ENCODE results near the gene RETREG3.
"Not testable (repeated sequence)": the region's sequence is repeated elsewhere in the genome, so short reads cannot be mapped to it uniquely, and the experiment has no call there.

Gene RETREG3

GRCh38 chr17:42548993-42549755 is 60.0 kb downstream of the RETREG3 start:
- no peak for DNase-seq

- DNase-seq, result no peak
Measured at GRCh38 chr17:42548070-42548837, 60.9 kb downstream of the RETREG3 start.

GRCh38 chr17:42547698-42548069 is 61.5 kb downstream of the RETREG3 start:
- no peak for DNase-seq

- no peak for DNase-seq
Measured at GRCh38 chr17:42547001-42547461, 62.1 kb downstream of the RETREG3 start.

GRCh38 chr17:42545755-42546505 is 63.2 kb downstream of the RETREG3 start:
- DNase-seq, result not testable (repeated sequence)

GRCh38 chr17:42544874-42545283 is 64.3 kb downstream of the RETREG3 start:
- no peak for DNase-seq

GRCh38 chr17:42543190-42544079 is 65.7 kb downstream of the RETREG3 start:
- DNase-seq, result no peak

- DNase-seq, result no peak
Measured at GRCh38 chr17:42541041-42541833, 67.9 kb downstream of the RETREG3 start.

- not testable (repeated sequence) for DNase-seq
Measured at GRCh38 chr17:42540558-42540957, 68.6 kb downstream of the RETREG3 start.

- DNase-seq, result no peak
Measured at GRCh38 chr17:42538482-42538881, 70.7 kb downstream of the RETREG3 start.

- DNase-seq, result no peak
Measured at GRCh38 chr17:42537826-42538451, 71.2 kb downstream of the RETREG3 start.

GRCh38 chr17:42537156-42537805 is 71.9 kb downstream of the RETREG3 start:
- no peak for DNase-seq

- peak; percentile 85 for DNase-seq
Measured at GRCh38 chr17:42536372-42537155, 72.6 kb downstream of the RETREG3 start.

- peak; percentile 80 for DNase-seq
Measured at GRCh38 chr17:42536048-42536371, 73.2 kb downstream of the RETREG3 start, which contains the start of gene NAGLU. Gene NAGLU, plus strand, starts transcription at chr17:42536241. Its CDS starts 32 bp downstream, at chr17:42536273.

GRCh38 chr17:42535155-42536047 is 73.8 kb downstream of the RETREG3 start:
- DNase-seq, result no peak

- DNase-seq, result no peak
Measured at GRCh38 chr17:42531455-42532354, 77.5 kb downstream of the RETREG3 start.

GRCh38 chr17:42530952-42531454 is 78.2 kb downstream of the RETREG3 start:
- no peak for DNase-seq

Measured in NCI-H1694 (cell line).